Cardiac muscle cell (in vitro differentiated cells and primary cell): ENCODE measurements around the gene KRT16. TPM values are rescaled to one million over a fixed set of nuclear protein-coding genes. Genes with fewer than 3 reads are reported as not detected.
"Not testable (repeated sequence)": the region's sequence is repeated elsewhere in the genome, so short reads cannot be mapped to it uniquely, and the experiment has no call there.

ENCODE experiments used
- DNase-seq, 2 donors: peaks; one replicate each; pipeline versions ENCODE4 v3.0.0 to v3.0.0-alpha.2; 2010 to 2017; ENCODE audit warnings: low read depth in 1 of 2, low spot score in 1 of 2
- H3K27ac ChIP-seq: fragments of 200-600 bp; sonication (generic); 2 replicates; pipeline ENCODE4 v1.5.1; 2016
- H3K27me3 ChIP-seq: fragments of 200-600 bp; sonication (generic); 2 replicates; pipeline ENCODE4 v1.6.0; 2016; ENCODE audit warnings: control low read depth
- H3K36me3 ChIP-seq: fragments of 200-600 bp; sonication (generic); 2 replicates; pipeline ENCODE4 v1.5.1; 2016; ENCODE audit warnings: control low read depth
- H3K4me1 ChIP-seq: fragments of 200-600 bp; sonication (generic); 2 replicates; pipeline ENCODE4 v1.8.1; 2017; ENCODE audit warnings: low read depth, mild to moderate bottlenecking, mixed run types
- H3K4me3 ChIP-seq: fragments of 200-600 bp; sonication (generic); 2 replicates; pipeline ENCODE4 v1.5.1; 2016; ENCODE audit warnings: mild to moderate bottlenecking
- H3K9me3 ChIP-seq: fragments of 200-600 bp; sonication (generic); 2 replicates; pipeline ENCODE4 v1.5.1; 2017; ENCODE audit warnings: low read depth, mild to moderate bottlenecking, control low read depth
- CTCF ChIP-seq: IDR thresholded peaks from 2 replicates; pipeline ENCODE4 v1.5.1; 2012; ENCODE audit warnings: low read depth, mild to moderate bottlenecking, low read length
- polyA plus RNA-seq: library from polyadenylated mRNA; unstranded; fragments of >200 nt; fragmentation: Nextera tagmentation; extraction: Ambion mirVana; gene quantifications from 2 replicates; pipeline ENCODE4 v1.2.1, GENCODE V29; 2016
- total RNA-seq: library from RNA; depleted of rRNA; stranded (reverse); fragments of >200 nt; gene quantifications from 2 replicates; pipeline ENCODE4 v1.2.3, GENCODE V29; 2016

KRT16 gene
- total and polyA plus RNA-seq, 2 experiments from 2014 or later: 0.16 TPM; not detected in 1

GRCh38 chr17:41625602-41626001, 13.0 kb upstream of the KRT16 start:
- peak in 1 of 2 donors; percentile 42 for DNase-seq
- no peaks in the 10 kb centered on the region for H3K27me3 ChIP-seq
- H3K9me3 ChIP-seq: no peaks in the 10 kb centered on the region
- H3K36me3 ChIP-seq: no peaks in the 10 kb centered on the region
- H3K4me1 ChIP-seq: no peaks in the 10 kb centered on the region
- no peak for TF ChIP-seq CTCF
- no peak overlapping the region for H3K27ac ChIP-seq
- no peak overlapping the region for H3K4me3 ChIP-seq

DNA sequence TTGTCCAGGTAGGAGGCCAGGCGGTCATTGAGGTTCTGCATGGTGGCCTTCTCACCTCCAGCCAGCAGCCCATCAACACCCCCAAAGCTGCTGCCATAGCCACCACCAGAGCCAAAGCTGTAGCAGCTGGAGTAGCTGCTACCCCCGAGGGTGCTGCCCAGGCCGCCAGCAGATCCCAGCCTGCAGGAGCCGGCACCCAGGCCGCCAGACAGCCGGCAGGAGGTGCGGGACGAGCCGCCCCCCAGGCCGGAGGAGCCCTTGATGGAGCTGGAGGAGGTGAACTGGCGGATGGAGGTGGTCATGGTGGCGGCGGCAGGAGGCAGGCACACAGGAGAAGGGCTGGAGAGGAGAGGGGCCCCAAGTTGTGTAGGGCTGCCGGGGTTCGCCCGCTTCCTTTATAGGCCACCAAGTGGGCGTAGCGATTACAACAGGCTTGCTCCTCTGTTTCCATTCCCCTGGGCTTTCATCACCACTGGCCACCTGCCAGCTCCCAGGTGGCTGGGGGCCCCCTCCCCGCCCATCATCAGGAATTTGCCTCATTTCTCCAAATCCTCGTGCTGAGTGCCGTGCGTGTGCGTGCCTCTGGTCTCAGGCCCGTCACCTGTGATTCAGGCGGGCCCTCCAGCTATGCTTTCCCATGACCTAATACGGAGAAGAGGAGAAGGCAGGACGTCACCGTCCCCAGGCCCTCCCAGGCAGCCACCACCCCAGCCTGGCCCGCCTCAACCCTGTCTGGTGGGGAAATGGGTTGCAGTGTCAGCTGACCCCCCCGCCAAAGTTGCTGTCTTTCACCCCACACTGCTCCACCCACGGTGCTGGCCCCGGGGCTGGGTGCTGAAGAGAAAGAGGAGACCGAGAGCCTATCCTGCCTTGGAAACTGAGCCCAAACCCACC, 11.9 kb upstream of the KRT16 start, which contains the start of gene KRT17:
Gene KRT17 (minus strand): TSS at position 368 of the 894 bp plus-strand sequence. CDS start 66 bp downstream, at position 302.
- Histone ChIP-seq H3K4me1 (no peaks in the 10 kb centered on the region), H3K4me3 (no peak within 1 kb of the TSS), H3K27me3 (no peaks in the 10 kb centered on the region), H3K27ac (no peak within 1 kb of the TSS), H3K9me3 (no peaks in the 10 kb centered on the region), H3K36me3 (no peaks in the 10 kb centered on the region)
- no peak for DNase-seq
- TF ChIP-seq CTCF: no peak

DNA sequence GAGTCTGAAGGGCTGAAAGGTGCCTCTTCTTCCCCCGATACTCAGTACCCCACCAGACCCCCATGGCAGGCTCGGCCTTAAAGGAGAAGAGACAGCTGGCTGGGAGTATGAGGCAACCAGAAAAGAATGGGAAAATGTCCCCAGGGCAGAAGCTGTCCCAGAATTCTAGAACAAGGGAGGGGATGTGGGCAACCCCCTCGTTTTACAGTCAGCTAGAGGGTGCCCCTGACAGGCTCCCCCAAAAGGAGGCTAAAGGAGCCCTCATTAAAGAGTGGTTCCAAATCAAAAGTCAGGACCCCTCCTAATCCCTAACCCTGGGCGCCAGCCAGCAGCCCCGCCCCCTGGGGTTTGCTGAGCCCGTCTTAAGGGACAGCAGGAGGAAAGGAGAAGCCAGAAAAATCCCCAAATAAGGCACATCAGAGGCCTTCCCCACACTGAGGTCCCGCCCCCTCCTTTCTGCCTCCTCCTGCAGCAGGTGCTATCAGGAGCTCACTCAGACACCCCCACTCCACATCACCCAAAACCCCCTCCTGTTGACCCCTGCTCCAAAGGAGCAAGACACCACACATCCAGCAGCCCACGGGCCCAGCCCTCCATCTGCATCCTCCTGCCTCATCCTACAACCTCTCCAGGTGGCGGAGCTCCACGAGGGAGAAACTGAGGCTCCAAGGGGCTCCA, 10.8 kb upstream of the KRT16 start:
- H3K27ac ChIP-seq, H3K36me3 ChIP-seq, H3K4me1 ChIP-seq, H3K4me3 ChIP-seq, DNase-seq, H3K27me3 ChIP-seq, H3K9me3 ChIP-seq: not testable (repeated sequence)

- not testable (repeated sequence) for DNase-seq, H3K27ac ChIP-seq, H3K4me3 ChIP-seq, H3K9me3 ChIP-seq, H3K27me3 ChIP-seq, H3K36me3 ChIP-seq, H3K4me1 ChIP-seq
Observed at GRCh38 chr17:41622340-41623183, 10.0 kb upstream of the KRT16 start.

DNA sequence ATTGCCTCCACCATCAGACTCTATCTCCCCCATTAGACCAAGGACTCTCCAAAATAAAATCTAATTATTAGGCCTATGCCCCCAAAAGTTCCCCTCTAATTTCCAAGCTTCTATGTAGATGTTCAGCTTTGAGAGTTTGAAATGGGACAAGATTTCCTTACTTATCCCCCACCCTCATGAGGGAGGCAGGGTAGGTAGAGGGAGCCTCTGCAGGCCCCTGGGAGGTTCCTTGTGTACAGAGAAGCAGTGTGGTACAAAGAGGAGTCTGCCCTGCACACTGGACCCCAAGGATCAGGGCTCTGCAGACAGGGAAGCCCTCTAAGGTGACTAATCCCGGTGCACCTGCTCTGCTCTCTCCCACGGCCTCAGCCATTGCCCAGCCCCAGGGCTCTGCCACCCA, 9.3 kb upstream of the KRT16 start:
- H3K9me3 ChIP-seq: no peaks in the 10 kb centered on the region
- H3K4me3 ChIP-seq: no peak overlapping the region
- no peaks in the 10 kb centered on the region for H3K27me3 ChIP-seq
- no peaks in the 10 kb centered on the region for H3K4me1 ChIP-seq
- TF ChIP-seq CTCF: no peak
- no peaks in the 10 kb centered on the region for H3K36me3 ChIP-seq
- H3K27ac ChIP-seq: no peak overlapping the region
- DNase-seq: no peak

GRCh38 chr17:41621435-41621817, 8.9 kb upstream of the KRT16 start:
- H3K9me3 ChIP-seq, H3K4me1 ChIP-seq, DNase-seq, H3K36me3 ChIP-seq, H3K4me3 ChIP-seq, H3K27me3 ChIP-seq, H3K27ac ChIP-seq: not testable (repeated sequence)
